ENCODE measurements around the gene NELFE.
"Not testable (repeated sequence)": the region's sequence is repeated elsewhere in the genome, so short reads cannot be mapped to it uniquely, and the experiment has no call there.

Gene NELFE

GRCh38 chr6:31911826-31912585 lies 46.8 kb downstream of the NELFE start:
- no peak for DNase-seq

- DNase-seq: not testable (repeated sequence)
Observed at GRCh38 chr6:31909298-31909697, 49.5 kb downstream of the NELFE start.

- DNase-seq: no peak
Observed at GRCh38 chr6:31908791-31909190, 50.0 kb downstream of the NELFE start.

GRCh38 chr6:31908255-31908654 lies 50.5 kb downstream of the NELFE start:
- not testable (repeated sequence) for DNase-seq

GRCh38 chr6:31907158-31907813 lies 51.5 kb downstream of the NELFE start:
- no peak for DNase-seq

GRCh38 chr6:31906727-31907126 lies 52.0 kb downstream of the NELFE start:
- not testable (repeated sequence) for DNase-seq

GRCh38 chr6:31906122-31906521 lies 52.6 kb downstream of the NELFE start:
- no peak for DNase-seq

GRCh38 chr6:31905041-31905440 lies 53.7 kb downstream of the NELFE start:
- no peak for DNase-seq

- no peak for DNase-seq
Observed at GRCh38 chr6:31903957-31904356, 54.8 kb downstream of the NELFE start.
